HUES64 (cell line): ENCODE data around the gene SLC7A6.
A peak's percentile ranks its signal among the peaks of the same experiment; 100 is the strongest.

Source experiments
- H3K27ac ChIP-seq: 2 replicates; pipeline ENCODE4 v1.7.0; 2013; ENCODE audit warnings: low read depth, low read length, inconsistent platforms
- H3K27me3 ChIP-seq: 2 replicates; pipeline ENCODE4 v1.6.1; 2013; ENCODE audit warnings: mild to moderate bottlenecking, low read length; ENCODE audit not compliant: insufficient read depth
- H3K36me3 ChIP-seq: 2 replicates; pipeline ENCODE4 v1.6.1; 2013; ENCODE audit warnings: mild to moderate bottlenecking, low read length; ENCODE audit not compliant: insufficient read depth
- H3K4me1 ChIP-seq: 2 replicates; pipeline ENCODE4 v1.6.1; 2013; ENCODE audit warnings: mild to moderate bottlenecking, low read length, moderate library complexity; ENCODE audit not compliant: insufficient read depth
- H3K4me3 ChIP-seq: 2 replicates; pipeline ENCODE4 v1.5.1; 2013; ENCODE audit warnings: mild to moderate bottlenecking, low read length, moderate library complexity
- H3K9ac ChIP-seq: 2 replicates; pipeline ENCODE4 v1.6.1; 2013; ENCODE audit warnings: mild to moderate bottlenecking, low read depth, low read length
- H3K9me3 ChIP-seq: 2 replicates; pipeline ENCODE4 v1.6.1; 2013; ENCODE audit warnings: low read depth, low read length; ENCODE audit not compliant: insufficient read depth
- WGBS: fragments of 150-250, 120-280 bp; methylation state at CpG from one replicate; pipeline ENCODE4 v1.1.7; 2013; ENCODE audit warnings: missing lambda C conversion rate; 5-methylcytosine and 5-hydroxymethylcytosine counted together

SLC7A6 gene

DNA sequence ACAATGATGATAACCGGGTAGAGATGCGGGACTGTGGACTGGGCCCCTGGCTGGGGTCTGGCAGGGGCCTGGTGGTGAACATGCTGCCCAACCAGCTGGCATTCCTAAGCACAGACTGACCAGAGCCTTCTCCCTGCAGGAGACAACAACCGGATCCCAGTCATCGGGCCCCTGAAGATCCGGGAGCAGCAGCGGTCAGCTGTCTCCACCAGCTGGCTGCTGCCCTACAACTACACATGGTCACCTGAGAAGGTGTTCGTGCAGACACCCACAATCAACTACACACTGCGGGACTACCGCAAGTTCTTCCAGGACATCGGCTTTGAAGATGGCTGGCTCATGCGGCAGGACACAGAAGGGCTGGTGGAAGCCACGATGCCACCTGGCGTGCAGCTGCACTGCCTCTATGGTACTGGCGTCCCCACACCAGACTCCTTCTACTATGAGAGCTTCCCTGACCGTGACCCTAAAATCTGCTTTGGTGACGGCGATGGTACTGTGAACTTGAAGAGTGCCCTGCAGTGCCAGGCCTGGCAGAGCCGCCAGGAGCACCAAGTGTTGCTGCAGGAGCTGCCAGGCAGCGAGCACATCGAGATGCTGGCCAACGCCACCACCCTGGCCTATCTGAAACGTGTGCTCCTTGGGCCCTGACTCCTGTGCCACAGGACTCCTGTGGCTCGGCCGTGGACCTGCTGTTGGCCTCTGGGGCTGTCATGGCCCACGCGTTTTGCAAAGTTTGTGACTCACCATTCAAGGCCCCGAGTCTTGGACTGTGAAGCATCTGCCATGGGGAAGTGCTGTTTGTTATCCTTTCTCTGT lies 5.1 kb upstream of the SLC7A6 start:
- H3K27ac ChIP-seq: no peak overlapping the region
- H3K4me1 ChIP-seq: no peaks in the 10 kb centered on the region
- peaks cover 3% of the 10 kb centered on the region; the same call in 1 of the 2 replicates for H3K36me3 ChIP-seq
- H3K27me3 ChIP-seq: peaks cover 5% of the 10 kb centered on the region; the same call in 1 of the 2 replicates
- WGBS: 94% methylated on average over 27 of the region's 27 CpGs
- no peak overlapping the region for H3K9ac ChIP-seq
- H3K4me3 ChIP-seq: no peak overlapping the region
- no peaks in the 10 kb centered on the region for H3K9me3 ChIP-seq

DNA sequence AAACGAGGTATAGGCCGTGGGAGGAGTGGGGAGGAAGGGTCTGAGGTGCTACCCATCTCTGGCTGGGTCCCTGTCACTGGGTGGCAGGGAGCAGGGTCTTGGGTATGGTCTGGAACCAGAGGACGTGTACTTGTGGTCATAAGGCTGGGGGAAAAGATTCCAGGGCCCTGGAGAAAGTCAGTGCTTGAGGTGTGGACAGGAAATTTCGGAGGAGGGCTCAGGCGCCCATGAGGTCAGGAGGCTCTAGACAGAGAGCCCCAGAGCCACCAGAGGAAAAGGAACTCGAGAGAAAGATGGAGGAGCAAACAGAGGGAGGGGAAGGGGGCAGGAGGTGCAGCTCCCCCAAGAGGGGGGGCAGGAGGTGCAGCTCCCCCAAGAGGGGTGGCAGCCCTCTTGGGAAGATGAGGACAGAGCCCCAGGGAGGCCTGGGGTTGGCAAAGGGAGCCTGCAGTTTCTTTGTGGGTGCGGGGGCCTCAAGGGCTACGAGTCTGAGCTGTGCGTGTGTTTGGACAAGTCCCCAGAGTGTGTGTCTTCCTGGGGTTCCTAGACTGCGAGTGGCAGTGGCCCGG lies 683 bp upstream of the SLC7A6 start:
- Histone ChIP-seq H3K27ac (no peak overlapping the region), H3K4me1 (peaks cover 17% of the 10 kb centered on the region), H3K4me3 (peak overlapping the region; percentile 85), H3K9me3 (no peaks in the 10 kb centered on the region), H3K9ac (peak overlapping the region; percentile 91), H3K27me3 (peaks cover 12% of the 10 kb centered on the region; the same call in 1 of the 2 replicates), H3K36me3 (no peaks in the 10 kb centered on the region)
- WGBS: 48% methylated on average over 11 of the region's 11 CpGs

DNA sequence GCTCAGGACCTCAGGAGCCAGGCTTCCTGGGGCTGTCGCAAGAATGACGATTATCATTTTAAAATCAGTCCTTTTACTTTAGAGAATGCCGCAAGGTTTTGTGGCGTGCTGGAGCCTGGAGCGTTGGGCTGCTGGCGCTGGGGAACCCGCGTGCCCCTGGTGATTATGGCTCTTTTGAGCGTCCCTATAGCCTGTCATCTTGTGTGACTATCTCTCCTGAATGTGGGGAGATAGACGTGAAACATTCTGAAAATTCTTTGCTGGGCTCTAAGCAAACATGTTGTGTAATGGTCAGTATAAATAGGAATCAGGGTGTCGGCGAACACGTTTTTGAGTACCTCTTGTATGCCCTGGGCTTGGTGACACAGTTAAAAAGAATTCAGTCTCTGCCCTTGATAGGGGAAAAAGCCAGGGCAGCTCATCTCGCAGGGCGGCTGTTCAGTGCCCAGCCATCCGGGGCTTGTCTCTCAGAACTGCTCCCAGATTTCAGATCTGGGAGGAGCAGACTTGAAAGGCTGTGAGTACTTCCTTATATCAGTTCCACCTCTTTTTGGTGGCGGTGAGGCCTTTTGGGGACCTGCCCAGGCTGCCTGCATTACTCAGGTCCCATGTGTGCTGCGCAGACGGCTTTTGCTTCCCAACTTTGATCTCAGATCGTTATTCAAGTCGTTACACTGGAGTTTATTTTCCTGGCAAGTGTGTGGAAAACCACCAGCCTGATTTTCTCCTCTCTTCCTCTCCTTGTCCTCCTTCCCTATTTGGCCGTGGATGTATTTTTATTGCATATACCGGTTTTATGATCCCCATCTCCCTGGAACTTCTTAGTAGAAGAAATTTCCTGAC lies 973 bp downstream of the SLC7A6 start:
- Histone ChIP-seq H3K4me1 (peaks cover 17% of the 10 kb centered on the region), H3K27me3 (peaks cover 12% of the 10 kb centered on the region; the same call in 1 of the 2 replicates), H3K9ac (peak overlapping the region; percentile 91), H3K4me3 (peak overlapping the region; percentile 85), H3K9me3 (no peaks in the 10 kb centered on the region), H3K36me3 (no peaks in the 10 kb centered on the region), H3K27ac (peak overlapping the region; percentile 39; the same call in 1 of the 2 replicates)
- 14% methylated on average over 22 of the region's 23 CpGs for WGBS

DNA sequence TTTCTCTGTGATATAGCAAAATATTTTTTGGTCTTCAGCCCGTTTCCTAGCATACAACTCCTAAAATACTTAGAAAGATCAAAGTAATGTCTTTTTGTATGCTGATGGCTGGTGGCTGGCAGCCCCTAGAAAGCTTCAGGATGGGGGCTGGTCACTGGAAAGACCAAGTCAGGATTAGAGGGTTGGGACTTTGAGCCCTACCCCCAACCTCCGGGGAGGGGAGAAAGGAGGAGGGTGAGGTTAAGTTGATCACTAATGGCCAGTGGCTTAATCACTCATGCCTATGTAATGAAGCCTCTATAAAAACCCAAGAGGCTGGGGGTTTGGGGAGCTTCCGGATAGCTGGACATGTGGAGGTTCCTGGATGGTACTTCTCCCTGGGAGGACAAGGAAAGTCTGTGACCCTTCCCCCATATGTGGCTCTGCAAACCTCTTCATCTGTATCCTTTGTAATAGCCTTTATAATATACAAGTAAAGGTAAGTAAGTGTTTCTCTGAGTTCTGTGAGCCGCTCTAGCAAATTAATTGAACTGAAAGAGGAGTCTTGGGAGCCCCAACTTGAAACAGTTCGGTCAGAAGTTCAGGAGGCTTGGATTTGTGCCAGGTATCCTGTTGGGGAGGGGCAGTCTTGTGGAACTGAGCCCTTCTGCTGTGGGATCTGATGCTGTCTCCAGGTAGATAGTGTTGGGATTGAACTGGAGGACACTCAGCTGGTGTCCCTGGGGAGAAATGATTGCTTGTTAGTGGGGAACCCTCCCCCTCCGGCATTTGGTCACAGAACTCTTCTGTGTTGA lies 3.5 kb downstream of the SLC7A6 start:
- H3K27me3 ChIP-seq: peaks cover 12% of the 10 kb centered on the region; the same call in 1 of the 2 replicates
- 38% methylated on average over 4 of the region's 6 CpGs for WGBS
- H3K27ac ChIP-seq: peak overlapping the region; percentile 3; the same call in 1 of the 2 replicates
- H3K9me3 ChIP-seq: no peaks in the 10 kb centered on the region
- no peak overlapping the region for H3K9ac ChIP-seq
- peak overlapping the region; percentile 24 for H3K4me3 ChIP-seq
- H3K36me3 ChIP-seq: no peaks in the 10 kb centered on the region
- peaks cover 17% of the 10 kb centered on the region for H3K4me1 ChIP-seq

DNA sequence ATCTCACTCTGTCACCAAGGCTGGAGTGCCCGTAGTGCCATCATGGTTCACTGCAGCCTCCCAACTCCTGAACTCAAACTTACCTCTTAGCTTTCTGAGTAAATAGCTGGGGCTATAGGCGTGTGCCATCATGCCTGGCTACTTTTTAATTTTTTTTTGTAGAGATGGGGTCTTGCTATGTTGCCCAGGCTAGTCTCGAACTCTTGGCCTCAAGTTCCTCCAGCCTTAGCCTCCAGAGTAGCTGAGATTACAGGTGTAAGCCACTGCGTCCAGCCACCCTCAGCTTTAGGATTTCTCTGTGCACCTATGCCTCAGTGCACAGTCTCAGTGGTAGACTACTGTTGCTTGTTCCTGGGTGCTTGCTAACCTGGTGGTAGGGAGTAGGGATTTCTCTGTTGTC lies 5.5 kb downstream of the SLC7A6 start:
- Histone ChIP-seq H3K9me3 (no peaks in the 10 kb centered on the region), H3K27me3 (peaks cover 6% of the 10 kb centered on the region; the same call in 1 of the 2 replicates), H3K4me1 (peaks cover 17% of the 10 kb centered on the region), H3K36me3 (peaks cover 13% of the 10 kb centered on the region), H3K27ac (no peak overlapping the region), H3K9ac (no peak overlapping the region), H3K4me3 (no peak overlapping the region)
- 92% methylated on average over 4 of the region's 4 CpGs for WGBS

DNA sequence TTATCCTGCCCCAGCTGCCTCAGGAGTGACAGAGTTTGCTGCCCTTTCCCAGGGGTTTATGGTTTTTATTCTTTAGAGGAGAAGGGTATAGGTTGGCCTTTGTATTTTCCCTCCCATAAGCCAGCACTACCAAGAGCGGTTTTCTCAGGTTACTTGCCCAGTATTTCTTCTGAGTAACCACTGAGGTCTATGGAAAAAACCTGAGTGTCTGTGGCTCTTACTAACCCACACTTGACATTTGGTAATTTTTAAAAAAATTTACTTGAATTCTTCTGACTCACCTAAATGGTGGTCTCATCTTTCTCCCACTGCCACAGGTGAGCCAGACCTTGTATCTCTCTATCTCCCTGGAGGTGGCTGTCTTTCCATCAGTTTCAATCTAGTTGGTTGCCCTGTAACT lies 6.0 kb downstream of the SLC7A6 start:
- H3K4me3 ChIP-seq: no peak overlapping the region
- H3K9ac ChIP-seq: no peak overlapping the region
- no peaks in the 10 kb centered on the region for H3K9me3 ChIP-seq
- peaks cover 18% of the 10 kb centered on the region for H3K36me3 ChIP-seq
- H3K27me3 ChIP-seq: peaks cover 3% of the 10 kb centered on the region; the same call in 1 of the 2 replicates
- 67% methylated on average over 1 of the region's 1 CpG for WGBS
- H3K4me1 ChIP-seq: peaks cover 17% of the 10 kb centered on the region
- H3K27ac ChIP-seq: no peak overlapping the region

DNA sequence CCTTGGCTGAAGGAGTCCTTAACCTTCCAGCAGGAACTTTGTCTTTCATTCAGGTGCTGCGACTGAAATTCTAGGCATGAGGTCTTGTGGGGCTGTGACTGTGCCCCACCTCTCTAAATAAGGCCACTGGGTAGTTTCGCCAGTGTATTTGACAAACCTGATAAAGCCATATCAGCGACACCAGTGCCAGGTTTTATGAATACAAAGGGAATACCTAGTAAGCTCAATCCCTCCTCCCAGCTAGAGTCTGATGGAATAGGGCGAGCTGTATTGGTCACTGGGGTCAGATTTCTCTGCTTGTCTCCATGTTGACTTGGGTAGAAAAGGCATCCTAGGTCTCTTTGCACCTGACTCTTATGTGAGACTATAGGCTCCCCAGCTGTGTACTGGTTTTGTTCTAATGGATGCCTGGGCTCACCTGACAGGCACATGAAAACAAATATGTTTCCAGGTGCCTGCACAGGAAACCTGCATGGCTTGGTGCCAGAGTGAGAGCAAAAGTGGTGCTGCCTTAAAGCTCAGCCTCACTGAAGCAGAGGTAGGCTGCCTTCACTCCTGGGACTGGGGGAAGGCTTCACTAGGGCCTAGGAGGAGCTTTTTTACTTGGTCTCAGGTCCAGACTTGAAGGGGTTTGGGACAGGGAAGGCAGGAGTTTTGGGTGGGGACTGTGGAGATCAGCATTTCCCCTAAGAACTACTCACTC lies 8.3 kb downstream of the SLC7A6 start:
- H3K9me3 ChIP-seq: no peaks in the 10 kb centered on the region
- no peak overlapping the region for H3K9ac ChIP-seq
- H3K27ac ChIP-seq: no peak overlapping the region
- H3K4me1 ChIP-seq: peaks cover 9% of the 10 kb centered on the region
- H3K36me3 ChIP-seq: peaks cover 21% of the 10 kb centered on the region
- 87% methylated on average over 4 of the region's 4 CpGs for WGBS
- no peaks in the 10 kb centered on the region for H3K27me3 ChIP-seq
- no peak overlapping the region for H3K4me3 ChIP-seq

DNA sequence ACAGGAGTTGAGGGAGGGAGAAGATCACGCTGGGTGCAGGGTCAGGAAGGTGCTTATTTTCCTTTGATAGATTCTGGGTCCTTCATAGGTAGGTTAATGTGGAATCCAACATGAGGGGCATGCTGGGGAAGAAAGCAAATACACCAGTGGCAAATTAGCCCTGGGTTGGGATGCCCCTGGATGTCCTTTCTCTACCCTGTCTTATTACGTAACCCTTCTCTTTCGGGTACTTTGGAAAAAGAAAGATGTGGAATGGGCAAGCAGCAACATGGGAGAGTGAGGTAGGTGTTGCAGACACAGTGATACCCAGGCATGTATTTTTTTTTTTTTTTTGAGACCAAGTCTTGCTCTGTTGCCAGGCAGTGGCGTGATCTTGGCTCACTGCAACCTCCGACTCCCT lies 9.1 kb downstream of the SLC7A6 start:
- Histone ChIP-seq H3K4me1 (peaks cover under 1% of the 10 kb centered on the region), H3K9ac (no peak overlapping the region)
- WGBS: 97% methylated on average over 5 of the region's 5 CpGs

DNA sequence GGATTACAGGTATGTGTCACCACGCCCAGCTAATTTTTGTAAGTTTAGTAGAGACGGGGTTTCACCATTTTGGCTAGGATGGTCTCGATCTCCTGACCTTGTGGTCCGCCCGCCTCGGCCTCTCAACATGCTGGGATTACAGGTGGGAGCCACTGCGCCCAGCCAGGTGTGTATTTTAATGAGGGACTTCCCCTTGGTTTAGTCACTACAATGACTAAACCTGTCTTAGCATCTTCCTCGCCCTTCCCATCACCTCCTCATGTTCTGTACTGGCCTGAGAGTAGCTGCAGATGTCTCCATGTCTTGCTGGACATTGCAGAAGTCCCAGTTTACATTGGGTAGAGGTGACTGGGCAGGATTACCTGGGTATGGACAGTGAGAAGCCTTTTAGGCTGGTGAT lies 9.6 kb downstream of the SLC7A6 start:
- H3K4me3 ChIP-seq: no peak overlapping the region
- H3K4me1 ChIP-seq: no peaks in the 10 kb centered on the region; the same call in 1 of the 2 replicates
- no peaks in the 10 kb centered on the region for H3K27me3 ChIP-seq
- WGBS: 93% methylated on average over 8 of the region's 8 CpGs
- no peak overlapping the region for H3K27ac ChIP-seq
- no peak overlapping the region for H3K9ac ChIP-seq
- peaks cover 21% of the 10 kb centered on the region for H3K36me3 ChIP-seq
- no peaks in the 10 kb centered on the region for H3K9me3 ChIP-seq

More for the DNA sequence above, 9.1 kb downstream of the SLC7A6 start:
- no peak overlapping the region for H3K27ac ChIP-seq
- no peak overlapping the region for H3K4me3 ChIP-seq
- no peaks in the 10 kb centered on the region for H3K27me3 ChIP-seq
- peaks cover 21% of the 10 kb centered on the region for H3K36me3 ChIP-seq
- no peaks in the 10 kb centered on the region for H3K9me3 ChIP-seq

DNA sequence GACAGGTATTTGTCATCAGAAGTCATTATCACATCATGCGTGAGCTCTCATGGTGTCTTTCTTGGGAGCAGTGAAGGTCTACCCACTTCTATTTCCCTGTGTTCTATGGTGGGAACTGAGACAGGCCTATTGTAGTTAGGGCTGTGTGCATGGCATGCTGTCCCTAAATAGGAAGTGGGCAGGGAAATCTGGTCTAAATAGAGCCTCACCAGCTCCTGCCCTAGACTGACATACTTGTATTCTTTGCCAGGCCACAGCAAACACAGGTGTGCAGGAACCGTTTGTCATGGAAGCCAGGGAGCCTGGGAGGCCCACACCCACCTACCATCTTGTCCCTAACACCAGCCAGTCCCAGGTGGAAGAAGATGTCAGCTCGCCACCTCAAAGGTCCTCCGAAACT lies 10.1 kb downstream of the SLC7A6 start:
- whole genome bisulfite sequencing: 95% methylated on average over 4 of the region's 4 CpGs
- H3K4me1 ChIP-seq: no peaks in the 10 kb centered on the region
- no peaks in the 10 kb centered on the region for H3K27me3 ChIP-seq
- H3K4me3 ChIP-seq: no peak overlapping the region
- no peaks in the 10 kb centered on the region for H3K9me3 ChIP-seq
- no peak overlapping the region for H3K27ac ChIP-seq
- no peak overlapping the region for H3K9ac ChIP-seq
- peaks cover 21% of the 10 kb centered on the region for H3K36me3 ChIP-seq
